Suprapubic skin (tissue), 4 donors: ENCODE results near the gene MRPL54.

Experiments
- EP300 ChIP-seq: sonication (generic); formaldehyde crosslinking; IDR thresholded peaks from one replicate; pipeline ENCODE4 v1.6.1; 2017; ENCODE audit warnings: antibody characterized with exemption
- POLR2A ChIP-seq, 2 donors: fragments of 450-650 bp; IDR thresholded peaks; one replicate each; pipeline ENCODE4 v1.6.1; 2017; ENCODE audit warnings: antibody characterized with exemption in 2 of 2, mild to moderate bottlenecking in 2 of 2, moderate library complexity in 2 of 2
- POLR2AphosphoS5 ChIP-seq, 3 donors: sonication (generic); formaldehyde crosslinking; IDR thresholded peaks; one replicate each; pipeline ENCODE4 v1.6.1; 2017; ENCODE audit warnings: antibody characterized with exemption in 3 of 3
- TF ChIP-seq, protein P1 (sequence below), 2 donors: fragments of 200-600 bp in 1 of 2; fragments of 450-650 bp in 1 of 2; sonication (generic) in 1 of 2; IDR thresholded peaks; one replicate each; pipeline ENCODE4 v1.5.1; 2016 to 2019; ENCODE audit warnings: antibody characterized with exemption in 2 of 2, mild to moderate bottlenecking in 1 of 2, moderate library complexity in 1 of 2

DNA sequence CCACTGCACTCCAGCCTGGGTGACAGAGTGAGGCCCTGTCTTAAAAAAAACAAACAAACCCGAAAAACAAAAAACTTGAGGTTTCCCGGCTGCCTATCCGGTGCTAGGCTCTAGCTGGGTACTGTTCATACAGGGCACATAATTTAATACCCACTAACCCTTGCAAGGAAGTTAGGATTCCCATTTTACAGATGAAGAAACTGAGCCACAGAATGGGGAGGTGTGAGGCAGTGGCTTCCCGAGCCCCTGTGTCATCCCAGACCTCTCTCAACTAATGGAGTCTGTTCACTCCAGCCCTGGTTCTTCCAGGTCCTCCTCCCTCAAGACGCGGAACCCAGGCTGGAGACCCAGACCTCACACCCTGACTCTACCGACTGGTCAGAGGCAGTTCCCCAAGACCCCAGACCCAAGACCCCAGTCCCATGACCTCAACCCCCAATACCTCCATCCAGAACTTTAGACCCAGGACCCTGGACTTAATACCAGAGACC, 1.6 kb upstream of the MRPL54 start:
- TF ChIP-seq, protein P1, sequence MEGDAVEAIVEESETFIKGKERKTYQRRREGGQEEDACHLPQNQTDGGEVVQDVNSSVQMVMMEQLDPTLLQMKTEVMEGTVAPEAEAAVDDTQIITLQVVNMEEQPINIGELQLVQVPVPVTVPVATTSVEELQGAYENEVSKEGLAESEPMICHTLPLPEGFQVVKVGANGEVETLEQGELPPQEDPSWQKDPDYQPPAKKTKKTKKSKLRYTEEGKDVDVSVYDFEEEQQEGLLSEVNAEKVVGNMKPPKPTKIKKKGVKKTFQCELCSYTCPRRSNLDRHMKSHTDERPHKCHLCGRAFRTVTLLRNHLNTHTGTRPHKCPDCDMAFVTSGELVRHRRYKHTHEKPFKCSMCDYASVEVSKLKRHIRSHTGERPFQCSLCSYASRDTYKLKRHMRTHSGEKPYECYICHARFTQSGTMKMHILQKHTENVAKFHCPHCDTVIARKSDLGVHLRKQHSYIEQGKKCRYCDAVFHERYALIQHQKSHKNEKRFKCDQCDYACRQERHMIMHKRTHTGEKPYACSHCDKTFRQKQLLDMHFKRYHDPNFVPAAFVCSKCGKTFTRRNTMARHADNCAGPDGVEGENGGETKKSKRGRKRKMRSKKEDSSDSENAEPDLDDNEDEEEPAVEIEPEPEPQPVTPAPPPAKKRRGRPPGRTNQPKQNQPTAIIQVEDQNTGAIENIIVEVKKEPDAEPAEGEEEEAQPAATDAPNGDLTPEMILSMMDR (IDR thresholded peaks at IDR 0.05) = no peak
- no peak for TF ChIP-seq POLR2A (IDR thresholded peaks at IDR 0.05)
- no peak for TF ChIP-seq POLR2AphosphoS5 (IDR thresholded peaks at IDR 0.05)
- TF ChIP-seq EP300 = no peak
